ENCODE results near the gene NKAIN2.

DNA sequence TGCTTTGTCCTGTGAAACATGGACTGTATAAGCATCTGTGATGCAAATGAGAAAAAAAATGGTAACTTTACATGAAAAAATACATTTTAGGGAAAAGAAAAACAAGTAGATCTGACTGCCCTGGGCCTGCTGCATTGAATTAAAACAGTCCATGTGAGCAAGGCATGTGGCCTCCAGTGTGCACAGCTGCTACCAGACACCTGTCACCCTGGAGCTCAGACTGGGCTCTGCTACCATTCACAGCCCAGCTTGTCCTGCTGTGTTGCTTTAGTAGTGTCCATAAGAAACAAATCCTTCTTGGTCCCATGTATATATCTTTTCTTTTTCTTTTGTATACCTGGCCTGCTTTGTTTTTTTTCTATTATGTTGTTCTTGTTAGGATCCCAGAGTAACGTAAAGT lies 315.9 kb downstream of the NKAIN2 start:
- TF ChIP-seq, protein P1, sequence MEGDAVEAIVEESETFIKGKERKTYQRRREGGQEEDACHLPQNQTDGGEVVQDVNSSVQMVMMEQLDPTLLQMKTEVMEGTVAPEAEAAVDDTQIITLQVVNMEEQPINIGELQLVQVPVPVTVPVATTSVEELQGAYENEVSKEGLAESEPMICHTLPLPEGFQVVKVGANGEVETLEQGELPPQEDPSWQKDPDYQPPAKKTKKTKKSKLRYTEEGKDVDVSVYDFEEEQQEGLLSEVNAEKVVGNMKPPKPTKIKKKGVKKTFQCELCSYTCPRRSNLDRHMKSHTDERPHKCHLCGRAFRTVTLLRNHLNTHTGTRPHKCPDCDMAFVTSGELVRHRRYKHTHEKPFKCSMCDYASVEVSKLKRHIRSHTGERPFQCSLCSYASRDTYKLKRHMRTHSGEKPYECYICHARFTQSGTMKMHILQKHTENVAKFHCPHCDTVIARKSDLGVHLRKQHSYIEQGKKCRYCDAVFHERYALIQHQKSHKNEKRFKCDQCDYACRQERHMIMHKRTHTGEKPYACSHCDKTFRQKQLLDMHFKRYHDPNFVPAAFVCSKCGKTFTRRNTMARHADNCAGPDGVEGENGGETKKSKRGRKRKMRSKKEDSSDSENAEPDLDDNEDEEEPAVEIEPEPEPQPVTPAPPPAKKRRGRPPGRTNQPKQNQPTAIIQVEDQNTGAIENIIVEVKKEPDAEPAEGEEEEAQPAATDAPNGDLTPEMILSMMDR (conservative IDR thresholded peaks at IDR 0.05) = no peak
- no peak for TF ChIP-seq ZFX (IDR thresholded peaks at IDR 0.05)

Data from C4-2B (cell line).